H1 (cell line): Measurements from ENCODE around the gene TBX5.

ENCODE experiments used
- CEBPB ChIP-seq: IDR thresholded peaks from 2 replicates; pipeline ENCODE4 v1.6.1; 2012; ENCODE audit warnings: low read depth, low read length
- EP300 ChIP-seq, 2 experiments: IDR thresholded peaks; 1 replicate in 1 of 2; 2 replicates in 1 of 2; pipeline ENCODE4 v1.6.1; 2011 to 2012; ENCODE audit warnings: low read depth in 2 of 2, low read length in 2 of 2, mild to moderate bottlenecking in 2 of 2, borderline replicate concordance in 1 of 2, inconsistent platforms in 1 of 2, moderate library complexity in 1 of 2
- EZH2 ChIP-seq: fragments of 200-600 bp; sonication (generic); IDR thresholded peaks from 2 replicates; pipeline ENCODE4 v1.7.1; 2012; ENCODE audit warnings: low read depth, mild to moderate bottlenecking, moderate library complexity, low read length, inconsistent platforms; ENCODE audit not compliant: severe bottlenecking
- GTF2F1 ChIP-seq: IDR thresholded peaks from 2 replicates; pipeline ENCODE4 v1.6.1; 2012; ENCODE audit warnings: low read depth, low read length, improper control_type of control experiment, borderline replicate concordance
- KDM4A ChIP-seq: IDR thresholded peaks from one replicate; pipeline ENCODE4 v1.7.1; 2012; ENCODE audit warnings: low read depth, mild to moderate bottlenecking, moderate library complexity, low read length, inconsistent platforms; ENCODE audit not compliant: severe bottlenecking
- KDM5A ChIP-seq: fragments of 200-600 bp; IDR thresholded peaks from 2 replicates; pipeline ENCODE4 v1.7.1; 2012; ENCODE audit warnings: mild to moderate bottlenecking, low read length, inconsistent platforms, mixed read lengths
- MAFK ChIP-seq: IDR thresholded peaks from 2 replicates; pipeline ENCODE4 v1.6.1; 2012; ENCODE audit warnings: low read depth, mild to moderate bottlenecking, improper control_type of control experiment, low read length
- POLR2A ChIP-seq, 2 experiments: IDR thresholded peaks; 1 replicate in 1 of 2; 2 replicates in 1 of 2; pipeline ENCODE4 v1.6.1; 2011; ENCODE audit warnings: low read depth in 2 of 2, low read length in 2 of 2, mild to moderate bottlenecking in 2 of 2; ENCODE audit errors: control extremely low read depth in 1 of 2
- POLR2AphosphoS5 ChIP-seq: IDR thresholded peaks from 2 replicates; pipeline ENCODE4 v1.6.1; 2011; ENCODE audit warnings: low read depth, low read length
- SIN3A ChIP-seq, 2 experiments: IDR thresholded peaks in 1 of 2; conservative IDR thresholded peaks in 1 of 2; 2 replicates each; pipeline ENCODE4 v1.6.1; 2011 to 2012; ENCODE audit warnings: low read length in 2 of 2, improper control_type of control experiment in 1 of 2, low read depth in 1 of 2, mild to moderate bottlenecking in 1 of 2
- TEAD4 ChIP-seq: IDR thresholded peaks from 2 replicates; pipeline ENCODE4 v1.6.1; 2012; ENCODE audit warnings: low read depth, low read length, inconsistent platforms, mixed read lengths
- YY1 ChIP-seq: IDR thresholded peaks from 2 replicates; pipeline ENCODE4 v1.6.1; 2011; ENCODE audit warnings: low read depth, mild to moderate bottlenecking, low read length
- TF ChIP-seq, protein P1 (sequence below), 3 experiments: IDR thresholded peaks; 1 replicate in 2 of 3; 2 replicates in 1 of 3; pipeline versions ENCODE4 v1.5.1 to v1.6.1; 2011; ENCODE audit warnings: low read length in 3 of 3, mild to moderate bottlenecking in 3 of 3, inconsistent platforms in 2 of 3, low read depth in 1 of 3, moderate library complexity in 1 of 3; ENCODE audit not compliant: insufficient read depth in 1 of 3; ENCODE audit errors: control extremely low read depth in 1 of 3

DNA sequence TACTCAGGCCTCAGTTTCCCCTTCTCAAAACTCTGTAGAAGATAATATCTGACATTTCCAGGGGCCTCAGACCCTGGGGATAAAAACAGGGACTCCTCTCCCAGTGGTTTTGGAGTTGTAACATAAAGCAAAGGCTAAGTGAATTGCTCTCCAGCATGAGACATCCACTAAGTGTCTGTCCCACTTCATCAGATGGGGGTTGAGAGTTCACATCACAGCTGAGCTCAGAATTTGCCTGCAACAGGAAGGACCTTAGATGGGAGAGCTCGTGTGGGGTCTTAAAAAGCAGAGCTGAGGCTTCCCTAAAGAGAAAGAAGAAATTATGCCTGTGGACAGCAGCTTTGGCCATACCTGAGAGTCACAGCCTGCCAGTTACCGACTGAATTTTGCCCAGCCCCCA, 61.1 kb downstream of the TBX5 start:
- TF ChIP-seq, protein P1, sequence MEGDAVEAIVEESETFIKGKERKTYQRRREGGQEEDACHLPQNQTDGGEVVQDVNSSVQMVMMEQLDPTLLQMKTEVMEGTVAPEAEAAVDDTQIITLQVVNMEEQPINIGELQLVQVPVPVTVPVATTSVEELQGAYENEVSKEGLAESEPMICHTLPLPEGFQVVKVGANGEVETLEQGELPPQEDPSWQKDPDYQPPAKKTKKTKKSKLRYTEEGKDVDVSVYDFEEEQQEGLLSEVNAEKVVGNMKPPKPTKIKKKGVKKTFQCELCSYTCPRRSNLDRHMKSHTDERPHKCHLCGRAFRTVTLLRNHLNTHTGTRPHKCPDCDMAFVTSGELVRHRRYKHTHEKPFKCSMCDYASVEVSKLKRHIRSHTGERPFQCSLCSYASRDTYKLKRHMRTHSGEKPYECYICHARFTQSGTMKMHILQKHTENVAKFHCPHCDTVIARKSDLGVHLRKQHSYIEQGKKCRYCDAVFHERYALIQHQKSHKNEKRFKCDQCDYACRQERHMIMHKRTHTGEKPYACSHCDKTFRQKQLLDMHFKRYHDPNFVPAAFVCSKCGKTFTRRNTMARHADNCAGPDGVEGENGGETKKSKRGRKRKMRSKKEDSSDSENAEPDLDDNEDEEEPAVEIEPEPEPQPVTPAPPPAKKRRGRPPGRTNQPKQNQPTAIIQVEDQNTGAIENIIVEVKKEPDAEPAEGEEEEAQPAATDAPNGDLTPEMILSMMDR (IDR thresholded peaks at IDR 0.05; ENCODE audit: control extremely low read depth in 1 of 3, insufficient read depth in 1 of 3, low read depth in 1 of 3, low read length in 3 of 3), result no peak
- TF ChIP-seq CEBPB (no peak), POLR2A (IDR thresholded peaks at IDR 0.05; ENCODE audit: control extremely low read depth in 1 of 2, low read depth in 2 of 2, low read length in 2 of 2) (no peak), EZH2 (no peak), EP300 (IDR thresholded peaks at IDR 0.05; ENCODE audit: borderline replicate concordance in 1 of 2, low read depth in 2 of 2, low read length in 2 of 2) (no peak), MAFK (no peak), GTF2F1 (no peak), TEAD4 (no peak), KDM5A (no peak), POLR2AphosphoS5 (no peak), KDM4A (no peak), SIN3A (conservative IDR thresholded peaks at IDR 0.05 in 1 of 2, IDR thresholded peaks at IDR 0.05 in 1 of 2; ENCODE audit: low read depth in 1 of 2, low read length in 2 of 2) (no peak), YY1 (no peak)
